ENCODE results near the gene PLD3.
"Not testable (repeated sequence)": the region's sequence is repeated elsewhere in the genome, so short reads cannot be mapped to it uniquely, and the experiment has no call there.

Gene PLD3

GRCh38 chr19:40363069-40363468 lies 14.6 kb downstream of the PLD3 start:
- DNase-seq: no peak

DNA sequence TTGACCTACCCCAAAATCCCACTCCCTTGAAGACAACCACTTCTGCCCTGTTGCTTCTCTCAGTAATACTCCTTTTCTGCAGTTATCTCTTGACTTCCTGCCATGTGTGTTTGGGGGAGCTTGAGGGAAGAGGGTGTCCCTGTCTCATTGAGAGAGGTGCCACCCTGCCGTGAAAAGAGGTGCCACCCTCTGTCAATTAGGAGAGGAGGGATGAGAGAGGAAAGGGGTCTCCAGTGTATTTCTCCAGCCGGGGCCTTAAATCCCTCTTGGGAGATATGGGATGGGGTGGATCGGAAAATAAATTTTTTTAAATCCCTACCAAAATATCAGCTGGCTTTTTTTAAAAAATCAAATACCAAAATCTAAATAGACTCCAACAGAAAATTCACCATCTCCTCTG lies 16.5 kb downstream of the PLD3 start:
- no peak for DNase-seq

DNA sequence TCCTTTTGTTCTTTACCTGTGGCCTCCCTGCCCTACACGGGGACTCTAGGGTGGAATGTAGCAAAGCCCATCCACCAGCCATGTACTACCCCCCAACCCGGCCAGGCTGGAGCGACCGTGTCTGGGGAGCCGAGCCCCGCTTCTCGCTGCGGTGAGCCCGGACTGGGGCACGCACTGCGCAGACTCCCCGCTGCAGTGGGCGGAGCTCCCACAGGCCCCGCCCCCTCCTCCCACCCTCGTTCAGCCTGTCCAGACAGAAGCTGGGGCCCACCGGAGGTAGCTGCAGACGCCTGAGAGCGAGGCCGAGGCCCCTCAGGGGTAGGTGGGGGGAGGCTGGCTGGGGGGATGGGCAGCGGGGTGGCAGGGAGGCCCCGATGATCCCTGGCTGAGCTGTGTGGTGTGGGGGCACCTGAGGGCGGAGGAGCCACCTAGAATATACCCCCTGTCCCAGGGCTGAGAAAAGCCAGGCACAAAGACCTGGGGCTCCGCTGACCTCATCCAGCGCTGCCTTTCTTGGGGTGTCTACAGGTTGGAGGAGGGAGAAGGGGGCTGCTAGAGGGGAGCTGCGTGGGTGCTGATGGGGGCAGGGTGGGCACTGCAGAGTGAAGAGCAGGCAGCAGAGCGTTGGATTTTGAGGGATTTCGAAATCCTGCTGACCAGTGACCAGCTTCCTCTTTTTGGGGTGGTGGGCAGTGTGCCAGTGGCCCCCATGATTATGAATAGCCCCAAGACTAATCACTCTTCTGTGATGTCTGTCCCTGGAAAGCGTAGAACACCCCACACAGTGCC lies 17.3 kb downstream of the PLD3 start:
- peak in 47 of 51 donors; percentile 5 to 79 (median 48) for DNase-seq

DNA sequence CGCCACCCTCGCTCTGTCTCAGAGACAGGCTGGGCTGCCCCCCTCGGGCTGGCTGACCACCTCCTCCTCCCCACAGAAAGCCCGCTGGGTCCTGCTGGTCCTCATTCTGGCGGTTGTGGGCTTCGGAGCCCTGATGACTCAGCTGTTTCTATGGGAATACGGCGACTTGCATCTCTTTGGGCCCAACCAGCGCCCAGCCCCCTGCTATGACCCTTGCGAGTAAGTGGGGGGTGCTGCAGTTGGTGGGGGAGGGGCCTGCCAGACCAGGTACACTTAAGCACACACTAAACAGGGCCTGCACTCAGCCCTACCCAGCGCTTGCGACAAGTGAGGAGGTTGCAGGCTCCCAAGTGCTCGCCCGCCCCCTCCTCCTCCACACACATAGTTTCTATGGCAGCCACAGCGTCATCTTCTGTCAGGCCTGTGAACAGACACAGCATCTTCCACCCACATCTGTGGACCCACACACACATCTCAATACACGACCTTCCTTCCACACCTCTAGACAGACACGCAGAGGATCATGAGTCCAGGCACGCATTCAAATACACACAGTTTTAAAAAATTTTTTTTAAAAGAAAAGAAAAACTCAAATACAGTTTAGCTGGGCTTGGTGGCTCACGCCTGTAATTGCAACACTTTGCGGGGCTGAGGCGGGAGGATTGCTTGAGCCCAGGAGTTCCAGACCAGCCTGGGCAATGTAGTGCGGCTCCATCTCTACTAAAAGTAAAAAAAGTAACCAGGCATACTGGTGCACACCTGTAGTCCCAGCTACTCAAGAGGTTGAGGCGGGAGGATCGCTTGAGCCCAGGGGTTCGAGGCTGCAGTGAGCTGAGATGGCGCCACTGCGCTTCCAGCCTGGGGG lies 18.4 kb downstream of the PLD3 start:
- peak in 21 of 51 donors; percentile 6 to 75 (median 28) for DNase-seq

GRCh38 chr19:40367577-40368434 lies 19.3 kb downstream of the PLD3 start:
- no peak for DNase-seq

DNA sequence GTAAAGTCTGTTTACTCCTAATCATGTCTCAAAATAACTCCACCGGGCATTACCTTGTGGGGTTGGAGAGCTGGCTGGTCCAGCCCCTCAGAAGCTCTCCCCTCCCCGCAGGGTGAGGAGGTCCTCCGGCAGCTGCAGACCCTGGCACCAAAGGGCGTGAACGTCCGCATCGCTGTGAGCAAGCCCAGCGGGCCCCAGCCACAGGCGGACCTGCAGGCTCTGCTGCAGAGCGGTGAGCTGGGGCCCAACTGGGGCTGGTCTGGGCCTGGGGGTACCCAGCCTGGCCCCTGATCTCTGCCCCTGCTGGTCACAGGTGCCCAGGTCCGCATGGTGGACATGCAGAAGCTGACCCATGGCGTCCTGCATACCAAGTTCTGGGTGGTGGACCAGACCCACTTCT lies 21.3 kb downstream of the PLD3 start:
- no peak for DNase-seq

GRCh38 chr19:40370253-40370652 lies 21.8 kb downstream of the PLD3 start:
- DNase-seq: not testable (repeated sequence)

DNA sequence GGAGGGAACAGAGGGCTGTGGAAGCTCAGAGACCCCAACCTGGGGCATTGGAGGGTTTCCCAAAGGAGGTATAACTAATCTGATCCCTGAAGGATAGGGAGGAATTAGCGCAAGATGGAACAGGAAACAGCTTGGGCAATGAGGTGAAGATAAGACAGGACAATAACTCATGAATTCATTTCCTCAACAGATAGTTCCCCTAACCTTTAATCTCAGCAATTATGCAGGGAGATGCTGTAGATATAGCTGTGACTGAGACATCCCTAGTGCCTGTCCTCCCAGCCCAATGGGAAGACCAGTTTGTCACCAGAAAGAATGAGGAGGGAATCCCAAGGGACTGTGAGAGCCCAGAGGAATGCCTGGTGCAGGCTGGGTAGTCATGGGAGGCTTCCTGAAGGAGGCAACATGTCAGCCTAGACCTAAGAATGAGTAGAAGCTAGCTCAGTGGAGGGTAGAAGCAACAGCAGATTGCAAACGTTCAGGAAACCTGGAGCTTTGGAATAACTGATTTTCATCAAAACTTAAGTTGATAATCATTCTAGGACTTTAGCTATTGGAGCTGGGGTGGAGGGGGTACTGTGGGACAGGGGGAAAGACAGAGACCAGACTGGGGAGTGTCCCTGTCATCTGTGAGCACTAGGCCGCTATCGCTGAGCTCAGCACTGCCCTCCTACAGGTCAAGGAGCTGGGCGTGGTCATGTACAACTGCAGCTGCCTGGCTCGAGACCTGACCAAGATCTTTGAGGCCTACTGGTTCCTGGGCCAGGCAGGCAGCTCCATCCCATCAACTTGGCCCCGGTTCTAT lies 22.7 kb downstream of the PLD3 start:
- no peak for DNase-seq

DNA sequence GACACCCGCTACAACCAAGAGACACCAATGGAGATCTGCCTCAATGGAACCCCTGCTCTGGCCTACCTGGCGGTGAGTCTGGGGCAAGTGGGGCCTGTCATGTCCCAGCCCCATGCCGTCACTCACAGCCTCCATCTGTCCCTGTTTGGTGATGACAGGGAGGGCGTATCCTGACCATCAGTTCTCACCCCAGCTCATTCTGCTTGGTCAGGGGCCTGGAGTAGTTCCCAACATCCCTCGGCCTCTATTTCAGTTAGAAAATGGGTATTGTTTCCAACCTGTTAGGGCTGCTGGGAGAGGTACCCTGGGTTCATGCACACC lies 23.3 kb downstream of the PLD3 start:
- no peak for DNase-seq

DNA sequence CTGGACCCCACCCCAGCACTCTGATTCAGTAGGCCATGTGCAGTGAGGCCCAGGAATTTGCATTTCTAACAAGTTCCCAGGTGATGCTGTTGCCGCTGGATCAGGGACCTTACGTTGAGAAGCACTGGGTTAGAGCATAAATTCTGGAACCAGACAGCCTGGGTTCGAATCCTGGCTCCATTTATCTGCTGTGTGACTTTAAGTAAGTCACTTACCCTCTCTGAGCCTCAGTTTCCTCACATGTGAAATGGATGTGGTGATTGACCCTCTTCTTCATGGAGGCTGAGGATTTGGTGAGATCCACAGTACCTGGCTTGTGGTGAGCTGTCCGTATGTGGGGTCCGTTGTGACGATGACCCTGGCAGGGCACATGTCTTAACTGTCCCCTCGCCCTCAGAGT lies 25.6 kb downstream of the PLD3 start:
- no peak for DNase-seq

DNA sequence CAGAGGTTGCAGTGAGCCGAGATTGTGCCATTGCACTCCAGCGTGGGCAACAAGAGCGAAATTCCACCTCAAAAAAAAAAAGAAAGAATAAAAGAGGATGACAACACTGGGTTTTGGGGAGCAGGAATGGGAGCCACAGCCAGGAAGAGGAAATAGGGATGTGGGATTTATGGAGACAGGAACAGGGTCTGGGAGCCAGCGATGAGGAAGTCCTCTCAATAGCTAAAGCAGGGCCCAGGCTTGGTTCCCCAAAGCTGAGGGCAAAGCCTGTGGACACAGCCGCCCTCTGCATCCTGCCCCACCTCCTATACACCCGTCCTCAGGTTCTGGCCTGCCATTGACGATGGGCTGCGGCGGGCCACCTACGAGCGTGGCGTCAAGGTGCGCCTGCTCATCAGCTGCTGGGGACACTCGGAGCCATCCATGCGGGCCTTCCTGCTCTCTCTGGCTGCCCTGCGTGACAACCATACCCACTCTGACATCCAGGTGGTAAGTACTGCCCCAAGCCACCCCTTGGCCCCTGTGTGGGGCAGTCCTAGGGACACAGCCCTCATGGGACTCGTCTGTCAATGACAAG lies 27.9 kb downstream of the PLD3 start:
- no peak for DNase-seq

DNA sequence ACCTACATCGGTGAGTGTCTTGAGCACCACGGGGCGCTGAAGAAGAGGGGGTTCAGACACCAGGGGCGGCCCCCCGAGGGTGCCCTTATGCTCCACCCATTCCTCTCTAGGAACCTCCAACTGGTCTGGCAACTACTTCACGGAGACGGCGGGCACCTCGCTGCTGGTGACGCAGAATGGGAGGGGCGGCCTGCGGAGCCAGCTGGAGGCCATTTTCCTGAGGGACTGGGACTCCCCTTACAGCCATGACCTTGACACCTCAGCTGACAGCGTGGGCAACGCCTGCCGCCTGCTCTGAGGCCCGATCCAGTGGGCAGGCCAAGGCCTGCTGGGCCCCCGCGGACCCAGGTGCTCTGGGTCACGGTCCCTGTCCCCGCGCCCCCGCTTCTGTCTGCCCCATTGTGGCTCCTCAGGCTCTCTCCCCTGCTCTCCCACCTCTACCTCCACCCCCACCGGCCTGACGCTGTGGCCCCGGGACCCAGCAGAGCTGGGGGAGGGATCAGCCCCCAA lies 29.4 kb downstream of the PLD3 start:
- no peak for DNase-seq

DNA sequence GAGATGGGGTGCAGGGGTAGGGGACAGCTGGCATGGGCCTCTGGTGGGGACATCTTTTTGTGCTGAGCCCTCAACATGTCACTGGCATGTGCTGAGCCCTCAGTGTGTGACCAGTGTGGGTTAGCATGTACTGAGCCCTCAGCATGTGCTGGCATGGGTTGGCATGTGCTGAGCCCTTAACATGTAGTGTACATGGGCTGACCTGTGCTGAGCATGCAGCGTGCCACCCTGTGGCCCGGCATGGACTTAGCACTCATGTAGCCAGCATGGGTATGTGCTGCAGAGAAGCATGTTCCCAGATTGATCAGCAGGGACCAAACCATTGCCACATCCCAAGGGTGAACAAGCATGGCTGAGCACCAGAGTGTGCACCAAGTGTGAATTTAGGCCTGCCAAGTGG lies 30.0 kb downstream of the PLD3 start:
- DNase-seq: no peak

DNA sequence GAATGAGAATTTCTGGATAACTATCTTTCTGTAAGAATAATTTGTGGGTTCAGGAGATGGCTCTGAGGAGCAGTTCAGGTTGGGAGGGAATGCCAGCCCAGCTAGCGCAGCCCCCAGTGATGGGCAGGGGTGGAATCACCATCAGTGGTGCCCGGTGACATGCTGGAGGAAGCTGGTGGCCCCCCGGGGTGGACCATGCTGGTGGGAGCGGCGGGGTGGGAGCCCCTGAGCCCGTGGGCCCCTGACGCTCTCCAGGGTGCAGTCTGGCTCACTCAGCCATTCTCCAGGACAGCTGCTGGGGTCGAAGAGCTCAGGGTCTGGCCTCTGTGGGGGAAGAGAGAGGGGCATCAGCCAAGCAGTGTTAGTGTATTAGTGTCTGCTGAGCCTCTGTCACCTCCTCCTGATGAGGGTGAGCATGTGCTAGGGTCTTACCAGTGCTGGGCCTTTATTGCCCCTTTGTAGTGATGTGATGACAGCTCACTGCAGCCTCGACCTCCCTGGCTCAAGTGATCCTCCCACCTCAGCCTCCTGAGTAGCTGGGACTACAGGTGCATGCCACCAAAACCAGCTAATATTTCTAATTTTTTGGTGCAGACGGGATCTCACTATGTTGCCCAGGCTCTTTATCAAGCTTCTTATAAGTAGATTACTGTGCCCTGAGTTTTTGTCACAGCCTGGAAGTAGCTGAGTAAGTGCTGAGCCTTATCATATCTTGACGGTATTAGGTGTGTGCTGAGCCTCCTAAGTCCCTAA lies 31.1 kb downstream of the PLD3 start:
- DNase-seq: no peak

- DNase-seq: no peak
Observed at GRCh38 chr19:40380199-40381037, 31.9 kb downstream of the PLD3 start.

- DNase-seq: no peak
Observed at GRCh38 chr19:40381321-40381720, 32.8 kb downstream of the PLD3 start.

- no peak for DNase-seq
Observed at GRCh38 chr19:40383668-40384248, 35.3 kb downstream of the PLD3 start.

DNA sequence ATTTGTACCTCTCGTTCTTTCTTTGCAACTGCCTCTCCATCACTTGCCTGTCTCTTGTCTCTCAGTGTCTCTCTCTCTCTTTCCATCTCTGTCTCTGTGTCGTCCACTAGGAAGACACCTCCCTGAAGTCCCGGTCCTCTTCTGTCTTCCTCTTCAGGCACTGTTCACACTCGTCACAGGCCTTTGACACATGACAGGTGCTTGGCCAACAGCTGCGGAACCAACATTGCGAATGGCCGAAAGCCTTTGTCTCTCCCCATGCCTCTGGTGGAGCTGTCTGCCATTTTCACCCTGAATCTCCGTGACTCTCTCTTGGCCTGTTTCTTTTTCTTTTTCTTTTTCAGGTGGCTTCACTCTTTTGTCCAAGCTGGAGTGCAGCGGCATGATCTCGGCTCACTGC lies 38.7 kb downstream of the PLD3 start:
- no peak for DNase-seq
